Panc1 (cell line): ENCODE measurements around the gene NCOA5. TPM values are rescaled to one million over a fixed set of nuclear protein-coding genes. Genes with fewer than 3 reads are reported as not detected.

Experiments
- ATAC-seq: fragments of 200-7000 bp; cut with Tn5 transposase; 2 replicates; pipeline ENCODE4 v1.9.1; 2020; ENCODE audit warnings: mild to moderate bottlenecking, moderate library complexity
- BruUV-seq: library from RNA; stranded (reverse); fragments of 400-500 nt; replicated peaks from 2 replicates; lab custom pipeline; 2021; lab: Mats Ljungman, UMichigan
- CTCF ChIA-PET: fragments of 300-600 bp; sonication (Branson Sonifier 250); formaldehyde crosslinking; loops from one replicate; lab custom pipeline; 2022; ENCODE audit warnings: antibody characterized with exemption; lab: Charles Lee
- POLR2A ChIA-PET: fragments of 300-600 bp; sonication (Branson Sonifier 250); formaldehyde crosslinking; loops from one replicate; lab custom pipeline; 2022; ENCODE audit warnings: antibody characterized with exemption; lab: Charles Lee
- DNase-seq: peaks from one replicate; pipeline ENCODE4 v3.0.0-alpha.2; 2010; ENCODE audit warnings: low read depth, low spot score
- H3K27ac ChIP-seq: 2 replicates; pipeline ENCODE4 v1.5.1; 2011; ENCODE audit warnings: mild to moderate bottlenecking, low read length, inconsistent platforms
- H3K27me3 ChIP-seq: fragments of 200-500 bp; sonication (Bioruptor generic); 2 replicates; pipeline ENCODE4 v1.6.0; 2014; ENCODE audit warnings: low read length, inconsistent platforms; ENCODE audit not compliant: control insufficient read depth, insufficient read depth
- H3K36me3 ChIP-seq: fragments of 200-500 bp; sonication (Bioruptor generic); 2 replicates; pipeline ENCODE4 v1.5.1; 2014; ENCODE audit warnings: inconsistent platforms, mild to moderate bottlenecking, low read length, moderate library complexity; ENCODE audit not compliant: control insufficient read depth, insufficient read depth
- H3K4me1 ChIP-seq: 2 replicates; pipeline ENCODE4 v1.5.1; 2011; ENCODE audit warnings: inconsistent platforms, mild to moderate bottlenecking, low read length, moderate library complexity; ENCODE audit not compliant: control insufficient read depth, insufficient read depth
- H3K4me3 ChIP-seq, 2 experiments: 2 replicates each; pipeline ENCODE4 v1.5.1; 2011 to 2012; ENCODE audit warnings: low read depth in 2 of 2, low read length in 2 of 2, mild to moderate bottlenecking in 2 of 2, inconsistent platforms in 1 of 2, moderate library complexity in 1 of 2
- H3K9me3 ChIP-seq: fragments of 200-500 bp; sonication (Bioruptor generic); 2 replicates; pipeline ENCODE4 v1.5.1; 2014; ENCODE audit warnings: low read depth, mild to moderate bottlenecking, inconsistent platforms, low read length, moderate library complexity; ENCODE audit not compliant: control insufficient read depth, insufficient read depth
- POLR2AphosphoS5 ChIP-seq: IDR thresholded peaks from 2 replicates; pipeline ENCODE4 v1.6.1; 2012; ENCODE audit warnings: mild to moderate bottlenecking, low read depth, low read length, moderate library complexity
- SIN3A ChIP-seq: IDR thresholded peaks from 2 replicates; pipeline ENCODE4 v1.6.1; 2012; ENCODE audit warnings: low read depth, mild to moderate bottlenecking, low read length, moderate library complexity, borderline replicate concordance; ENCODE audit not compliant: insufficient read depth
- TCF7L2 ChIP-seq: IDR thresholded peaks from 2 replicates; pipeline ENCODE4 v1.6.1; 2011; ENCODE audit warnings: mild to moderate bottlenecking, low read depth, low read length, inconsistent platforms
- in situ Hi-C: cut with HindIII; loops from 2 replicates; pipeline ENCODE4 v1.10.0; 2016; ENCODE audit warnings: low sequenced_read_pairs, low pct_unique_long_range_greater_than_20kb
- intact Hi-C: fragments of 100-400 bp; cut with micrococcal nuclease; formaldehyde crosslinking; loops from one replicate; pipeline ENCODE4 v1.10.0; 2022; ENCODE audit not compliant: unreplicated experiment
- total RNA-seq: library from RNA; stranded (reverse); gene quantifications from one replicate; pipeline ENCODE4 v1.2.1, GENCODE V29; 2021; ENCODE audit not compliant: unreplicated experiment
- TF ChIP-seq, protein P1 (sequence below), 2 experiments: IDR thresholded peaks; 2 replicates each; pipeline ENCODE4 v1.6.1; 2011 to 2012; ENCODE audit warnings: low read depth in 2 of 2, control low read depth in 1 of 2, low read length in 1 of 2, mild to moderate bottlenecking in 1 of 2, moderate library complexity in 1 of 2; ENCODE audit not compliant: insufficient read depth in 1 of 2
- TF ChIP-seq, protein P2 (sequence below): fragments of 450-650 bp; IDR thresholded peaks from 2 replicates; pipeline ENCODE4 v1.5.1; 2017; ENCODE audit warnings: mild to moderate bottlenecking

NCOA5 gene
- total RNA-seq, 1 experiment from 2014 or later, result 30.6 TPM

DNA sequence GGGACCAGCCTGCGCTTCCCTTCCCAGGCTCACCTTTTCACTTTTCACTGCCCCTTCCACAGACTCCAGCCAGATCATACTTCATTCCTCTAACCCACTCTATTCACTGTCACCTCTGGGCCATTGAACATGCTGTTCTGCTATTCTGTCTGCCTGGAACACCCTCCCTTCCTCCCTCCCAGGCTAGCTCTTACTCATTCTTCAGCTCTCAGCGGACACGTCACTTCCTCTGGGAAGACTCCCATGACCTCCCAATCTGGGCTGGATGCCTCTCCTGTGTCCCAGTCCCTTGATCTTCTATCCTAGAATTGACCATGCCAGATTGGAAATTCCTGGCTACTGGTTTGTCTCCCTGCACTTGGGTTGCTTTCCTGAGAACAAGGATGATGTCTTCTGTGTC lies 55.7 kb downstream of the NCOA5 start:
- in situ Hi-C loops (no loop called here), intact Hi-C loops (no loop called here)
- DNase-seq (no peak), ATAC-seq (no peak)
- CTCF ChIA-PET, result no interaction called here
- H3K27me3 ChIP-seq, result peaks cover 24% of the 10 kb centered on the region
- no peak overlapping the region for H3K27ac ChIP-seq
- POLR2A ChIA-PET, result no interaction called here
- BruUV-seq, result no TSS peak
- no peaks in the 10 kb centered on the region for H3K9me3 ChIP-seq
- no peaks in the 10 kb centered on the region for H3K36me3 ChIP-seq
- no peak overlapping the region for H3K4me3 ChIP-seq
- TF ChIP-seq POLR2AphosphoS5 (no peak), SIN3A (no peak), TCF7L2 (no peak)
- TF ChIP-seq, protein P1, sequence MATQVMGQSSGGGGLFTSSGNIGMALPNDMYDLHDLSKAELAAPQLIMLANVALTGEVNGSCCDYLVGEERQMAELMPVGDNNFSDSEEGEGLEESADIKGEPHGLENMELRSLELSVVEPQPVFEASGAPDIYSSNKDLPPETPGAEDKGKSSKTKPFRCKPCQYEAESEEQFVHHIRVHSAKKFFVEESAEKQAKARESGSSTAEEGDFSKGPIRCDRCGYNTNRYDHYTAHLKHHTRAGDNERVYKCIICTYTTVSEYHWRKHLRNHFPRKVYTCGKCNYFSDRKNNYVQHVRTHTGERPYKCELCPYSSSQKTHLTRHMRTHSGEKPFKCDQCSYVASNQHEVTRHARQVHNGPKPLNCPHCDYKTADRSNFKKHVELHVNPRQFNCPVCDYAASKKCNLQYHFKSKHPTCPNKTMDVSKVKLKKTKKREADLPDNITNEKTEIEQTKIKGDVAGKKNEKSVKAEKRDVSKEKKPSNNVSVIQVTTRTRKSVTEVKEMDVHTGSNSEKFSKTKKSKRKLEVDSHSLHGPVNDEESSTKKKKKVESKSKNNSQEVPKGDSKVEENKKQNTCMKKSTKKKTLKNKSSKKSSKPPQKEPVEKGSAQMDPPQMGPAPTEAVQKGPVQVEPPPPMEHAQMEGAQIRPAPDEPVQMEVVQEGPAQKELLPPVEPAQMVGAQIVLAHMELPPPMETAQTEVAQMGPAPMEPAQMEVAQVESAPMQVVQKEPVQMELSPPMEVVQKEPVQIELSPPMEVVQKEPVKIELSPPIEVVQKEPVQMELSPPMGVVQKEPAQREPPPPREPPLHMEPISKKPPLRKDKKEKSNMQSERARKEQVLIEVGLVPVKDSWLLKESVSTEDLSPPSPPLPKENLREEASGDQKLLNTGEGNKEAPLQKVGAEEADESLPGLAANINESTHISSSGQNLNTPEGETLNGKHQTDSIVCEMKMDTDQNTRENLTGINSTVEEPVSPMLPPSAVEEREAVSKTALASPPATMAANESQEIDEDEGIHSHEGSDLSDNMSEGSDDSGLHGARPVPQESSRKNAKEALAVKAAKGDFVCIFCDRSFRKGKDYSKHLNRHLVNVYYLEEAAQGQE (IDR thresholded peaks at IDR 0.05; ENCODE audit: insufficient read depth in 1 of 2, low read depth in 2 of 2, low read length in 1 of 2), result no peak
- TF ChIP-seq, protein P2, sequence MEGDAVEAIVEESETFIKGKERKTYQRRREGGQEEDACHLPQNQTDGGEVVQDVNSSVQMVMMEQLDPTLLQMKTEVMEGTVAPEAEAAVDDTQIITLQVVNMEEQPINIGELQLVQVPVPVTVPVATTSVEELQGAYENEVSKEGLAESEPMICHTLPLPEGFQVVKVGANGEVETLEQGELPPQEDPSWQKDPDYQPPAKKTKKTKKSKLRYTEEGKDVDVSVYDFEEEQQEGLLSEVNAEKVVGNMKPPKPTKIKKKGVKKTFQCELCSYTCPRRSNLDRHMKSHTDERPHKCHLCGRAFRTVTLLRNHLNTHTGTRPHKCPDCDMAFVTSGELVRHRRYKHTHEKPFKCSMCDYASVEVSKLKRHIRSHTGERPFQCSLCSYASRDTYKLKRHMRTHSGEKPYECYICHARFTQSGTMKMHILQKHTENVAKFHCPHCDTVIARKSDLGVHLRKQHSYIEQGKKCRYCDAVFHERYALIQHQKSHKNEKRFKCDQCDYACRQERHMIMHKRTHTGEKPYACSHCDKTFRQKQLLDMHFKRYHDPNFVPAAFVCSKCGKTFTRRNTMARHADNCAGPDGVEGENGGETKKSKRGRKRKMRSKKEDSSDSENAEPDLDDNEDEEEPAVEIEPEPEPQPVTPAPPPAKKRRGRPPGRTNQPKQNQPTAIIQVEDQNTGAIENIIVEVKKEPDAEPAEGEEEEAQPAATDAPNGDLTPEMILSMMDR, result no peak
- no peaks in the 10 kb centered on the region; the same call in 1 of the 2 replicates for H3K4me1 ChIP-seq

- in situ Hi-C loops, result no loop called here
- Histone ChIP-seq H3K27me3 (peaks cover 24% of the 10 kb centered on the region), H3K4me3 (peak overlapping the region; percentile 41 to 52), H3K4me1 (no peaks in the 10 kb centered on the region; the same call in 1 of the 2 replicates), H3K9me3 (no peaks in the 10 kb centered on the region), H3K27ac (no peak overlapping the region), H3K36me3 (no peaks in the 10 kb centered on the region)
- no TSS peak for BruUV-seq
- CTCF ChIA-PET, result interaction anchor here (0.6 kb wide), 1 partner anchor 256 kb away, joined by 4 read pairs; no protein-coding TSS in a partner anchor
- POLR2A ChIA-PET, result interaction anchor here (0.6 kb wide), 1 partner anchor 48 kb away, joined by 5 read pairs; no protein-coding TSS in a partner anchor
- TF ChIP-seq TCF7L2 (no peak), SIN3A (no peak), POLR2AphosphoS5 (no peak)
- TF ChIP-seq, protein P1 (IDR thresholded peaks at IDR 0.05; ENCODE audit: insufficient read depth in 1 of 2, low read depth in 2 of 2, low read length in 1 of 2), result peak in 1 of 2 experiments; percentile 51; a peak in 2 of 4 replicates
- TF ChIP-seq, protein P2, result no peak
- intact Hi-C loops, result no loop called here
- ATAC-seq (peak; percentile 75), DNase-seq (no peak)
These were observed 58.0 kb downstream of the NCOA5 start for GRCh38 chr20:46031701-46032254.
